Fibroblast of the aortic adventitia (primary cell): ENCODE results near the gene PIBF1. TPM values are rescaled to one million over a fixed set of nuclear protein-coding genes. Genes with fewer than 3 reads are reported as not detected.
A peak's percentile ranks its signal among the peaks of the same experiment; 100 is the strongest.

ENCODE experiments used
- DNase-seq: peaks from one replicate; pipeline ENCODE4 v3.0.0-alpha.2; 2010; ENCODE audit warnings: low read depth
- H3K4me3 ChIP-seq: 2 replicates; pipeline ENCODE4 v1.5.1; 2011; ENCODE audit warnings: low read depth, mild to moderate bottlenecking, control low read depth, low read length, moderate library complexity
- total RNA-seq: library from RNA; depleted of rRNA; stranded (reverse); fragments of >200 nt; gene quantifications from 2 replicates; pipeline ENCODE4 v1.2.3, GENCODE V29; 2012; ENCODE audit warnings: low replicate concordance
- TF ChIP-seq, protein P1 (sequence below): IDR thresholded peaks from 2 replicates; pipeline ENCODE4 v1.5.1; 2011; ENCODE audit warnings: mild to moderate bottlenecking, low read length, control low read depth, inconsistent platforms; ENCODE audit not compliant: insufficient read depth

The PIBF1 gene, protein sequence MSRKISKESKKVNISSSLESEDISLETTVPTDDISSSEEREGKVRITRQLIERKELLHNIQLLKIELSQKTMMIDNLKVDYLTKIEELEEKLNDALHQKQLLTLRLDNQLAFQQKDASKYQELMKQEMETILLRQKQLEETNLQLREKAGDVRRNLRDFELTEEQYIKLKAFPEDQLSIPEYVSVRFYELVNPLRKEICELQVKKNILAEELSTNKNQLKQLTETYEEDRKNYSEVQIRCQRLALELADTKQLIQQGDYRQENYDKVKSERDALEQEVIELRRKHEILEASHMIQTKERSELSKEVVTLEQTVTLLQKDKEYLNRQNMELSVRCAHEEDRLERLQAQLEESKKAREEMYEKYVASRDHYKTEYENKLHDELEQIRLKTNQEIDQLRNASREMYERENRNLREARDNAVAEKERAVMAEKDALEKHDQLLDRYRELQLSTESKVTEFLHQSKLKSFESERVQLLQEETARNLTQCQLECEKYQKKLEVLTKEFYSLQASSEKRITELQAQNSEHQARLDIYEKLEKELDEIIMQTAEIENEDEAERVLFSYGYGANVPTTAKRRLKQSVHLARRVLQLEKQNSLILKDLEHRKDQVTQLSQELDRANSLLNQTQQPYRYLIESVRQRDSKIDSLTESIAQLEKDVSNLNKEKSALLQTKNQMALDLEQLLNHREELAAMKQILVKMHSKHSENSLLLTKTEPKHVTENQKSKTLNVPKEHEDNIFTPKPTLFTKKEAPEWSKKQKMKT
- total RNA-seq = 22.1 and 31.6 TPM in 2 replicates

DNA sequence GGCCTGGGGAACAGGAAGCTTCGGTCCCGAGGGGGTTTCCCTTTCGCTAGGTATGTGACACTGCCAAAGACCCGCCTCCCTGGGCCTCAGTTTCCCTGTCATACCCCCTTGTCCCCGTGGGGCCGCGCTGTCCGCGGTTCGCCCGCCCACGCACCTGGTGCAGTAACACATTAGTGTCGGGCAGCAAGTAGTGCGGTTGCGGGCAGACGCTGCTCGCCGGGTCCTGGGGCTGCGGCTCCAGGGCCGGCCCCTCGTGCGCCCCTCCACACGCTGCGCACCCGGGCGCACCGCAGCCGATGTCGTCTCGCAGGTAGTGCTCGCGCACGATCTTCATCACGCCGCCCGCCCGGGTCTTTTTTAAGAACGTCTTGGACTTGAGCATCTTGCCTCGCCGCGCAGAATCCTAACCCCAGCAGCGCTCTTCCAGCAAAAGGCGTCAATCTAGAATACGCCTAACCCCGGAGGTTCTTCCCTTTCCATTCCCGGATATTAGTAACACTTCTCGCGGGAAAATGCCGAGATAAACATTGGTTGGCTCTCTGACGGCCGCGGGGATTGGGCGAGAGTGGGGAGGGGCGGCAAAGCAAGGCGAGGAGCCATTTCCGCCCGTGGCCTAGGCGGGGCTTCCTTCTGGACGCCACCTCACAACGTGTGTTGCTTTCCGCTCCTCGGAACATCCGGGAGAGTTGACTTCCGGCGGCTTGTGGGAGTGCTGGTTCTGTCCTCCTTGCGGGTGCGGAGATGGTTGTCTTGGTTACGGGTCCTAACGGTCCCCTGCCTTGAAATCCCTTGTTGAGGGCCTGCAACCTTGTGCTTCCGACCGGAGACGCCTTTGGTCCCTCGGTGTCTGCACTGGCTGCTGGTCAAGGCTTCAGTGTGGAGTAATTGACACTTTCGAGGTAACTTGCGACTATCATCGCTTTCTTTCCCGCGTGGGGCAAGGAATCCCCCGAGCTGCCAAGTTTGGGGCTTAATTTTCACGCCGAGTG is at the start of gene PIBF1, which contains the start of gene DIS3:
TSS of gene PIBF1 (plus strand) at position 683 of the 989 bp plus-strand sequence. CDS start 1,337 bp downstream, outside the sequence.
TSS of gene DIS3 (minus strand) at position 450 of the 989 bp plus-strand sequence. CDS start at position 382, 68 bp downstream.
- H3K4me3 ChIP-seq = peak within 1 kb of the TSS; percentile 76
- DNase-seq = peak; percentile 97
- TF ChIP-seq, protein P1, sequence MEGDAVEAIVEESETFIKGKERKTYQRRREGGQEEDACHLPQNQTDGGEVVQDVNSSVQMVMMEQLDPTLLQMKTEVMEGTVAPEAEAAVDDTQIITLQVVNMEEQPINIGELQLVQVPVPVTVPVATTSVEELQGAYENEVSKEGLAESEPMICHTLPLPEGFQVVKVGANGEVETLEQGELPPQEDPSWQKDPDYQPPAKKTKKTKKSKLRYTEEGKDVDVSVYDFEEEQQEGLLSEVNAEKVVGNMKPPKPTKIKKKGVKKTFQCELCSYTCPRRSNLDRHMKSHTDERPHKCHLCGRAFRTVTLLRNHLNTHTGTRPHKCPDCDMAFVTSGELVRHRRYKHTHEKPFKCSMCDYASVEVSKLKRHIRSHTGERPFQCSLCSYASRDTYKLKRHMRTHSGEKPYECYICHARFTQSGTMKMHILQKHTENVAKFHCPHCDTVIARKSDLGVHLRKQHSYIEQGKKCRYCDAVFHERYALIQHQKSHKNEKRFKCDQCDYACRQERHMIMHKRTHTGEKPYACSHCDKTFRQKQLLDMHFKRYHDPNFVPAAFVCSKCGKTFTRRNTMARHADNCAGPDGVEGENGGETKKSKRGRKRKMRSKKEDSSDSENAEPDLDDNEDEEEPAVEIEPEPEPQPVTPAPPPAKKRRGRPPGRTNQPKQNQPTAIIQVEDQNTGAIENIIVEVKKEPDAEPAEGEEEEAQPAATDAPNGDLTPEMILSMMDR = no peak

DNA sequence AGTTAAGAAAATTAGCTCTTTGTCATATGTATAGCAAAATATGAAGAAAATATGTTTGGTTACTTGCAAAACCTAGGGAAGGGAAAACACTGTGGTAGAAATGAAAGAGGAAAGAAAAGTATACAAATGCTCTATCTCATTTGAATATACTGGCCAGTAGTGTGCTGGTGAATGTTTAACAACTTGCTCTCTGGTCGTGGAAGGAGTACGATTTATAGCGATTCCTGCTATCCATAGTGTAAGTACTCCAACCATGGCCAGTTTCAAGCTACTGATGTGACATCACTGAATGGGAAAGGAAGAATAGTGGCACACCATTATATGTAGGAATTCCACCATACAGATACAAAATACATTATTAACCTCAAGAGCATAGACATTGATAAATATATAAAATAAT is 44.9 kb upstream of the PIBF1 start:
- no peak for DNase-seq
- TF ChIP-seq, protein P1 = no peak
- no peak overlapping the region for H3K4me3 ChIP-seq

DNA sequence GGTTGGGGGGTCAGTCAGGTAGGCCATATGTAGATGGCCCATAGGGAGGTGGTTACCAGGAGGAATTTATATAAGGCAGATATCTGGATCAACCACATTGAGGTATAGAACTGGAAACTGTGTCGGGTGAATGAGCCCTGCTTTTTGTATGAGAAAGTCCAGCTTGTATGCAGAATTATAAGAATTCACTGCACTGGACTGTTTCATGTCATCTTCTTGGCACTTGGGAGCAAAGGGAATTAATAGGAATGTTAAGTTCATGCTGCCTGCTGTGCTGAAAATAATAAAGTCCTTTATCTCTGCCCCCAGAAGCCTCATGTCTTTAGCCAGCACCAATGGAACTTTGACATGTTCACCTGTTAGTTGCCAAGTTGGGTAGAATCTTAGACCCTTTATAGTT is 41.9 kb upstream of the PIBF1 start:
- TF ChIP-seq, protein P1 = no peak
- H3K4me3 ChIP-seq = no peak overlapping the region

DNA sequence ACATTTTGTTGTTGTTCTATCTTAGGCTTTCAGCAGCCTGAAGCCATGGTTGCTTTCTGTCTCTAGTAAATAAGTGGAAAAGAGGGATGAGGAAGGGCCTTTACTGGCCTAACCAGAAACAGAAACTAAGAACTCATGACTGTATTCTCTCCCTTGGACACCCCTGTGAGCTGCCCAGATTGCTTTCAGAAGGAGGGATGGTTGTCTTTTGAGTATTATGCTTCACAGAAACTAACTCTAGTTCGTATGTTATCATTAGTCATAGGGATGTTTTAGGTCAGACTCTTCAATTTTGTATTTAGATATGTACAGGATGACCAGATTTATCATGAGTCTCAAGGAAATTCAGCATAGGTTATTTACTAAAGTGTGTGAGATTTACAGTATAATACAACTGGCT is 36.7 kb upstream of the PIBF1 start:
- no peak for DNase-seq
- no peak overlapping the region for H3K4me3 ChIP-seq
- TF ChIP-seq, protein P1 = no peak

More for the DNA sequence above, 41.9 kb upstream of the PIBF1 start:
- DNase-seq = no peak

DNA sequence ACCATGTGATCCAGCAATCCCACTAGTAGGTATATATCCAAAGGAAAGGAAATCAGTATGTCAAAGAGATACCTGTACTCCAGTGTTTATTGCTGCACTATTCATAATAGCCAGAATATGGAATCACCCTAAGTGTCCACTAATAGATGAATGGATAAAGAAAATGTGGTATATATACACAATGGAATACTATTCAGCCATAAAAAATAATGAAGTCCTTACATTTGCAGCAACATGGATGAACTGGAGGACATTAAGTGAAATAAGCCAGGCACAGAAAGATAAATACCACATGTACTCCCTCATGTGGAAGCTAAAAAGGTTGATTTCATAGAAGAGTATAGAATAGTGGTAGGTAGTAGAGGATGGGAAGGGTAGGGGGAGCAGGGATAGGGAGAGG is 30.7 kb upstream of the PIBF1 start:
- no peak overlapping the region for H3K4me3 ChIP-seq
- TF ChIP-seq, protein P1 = no peak
- no peak for DNase-seq

DNA sequence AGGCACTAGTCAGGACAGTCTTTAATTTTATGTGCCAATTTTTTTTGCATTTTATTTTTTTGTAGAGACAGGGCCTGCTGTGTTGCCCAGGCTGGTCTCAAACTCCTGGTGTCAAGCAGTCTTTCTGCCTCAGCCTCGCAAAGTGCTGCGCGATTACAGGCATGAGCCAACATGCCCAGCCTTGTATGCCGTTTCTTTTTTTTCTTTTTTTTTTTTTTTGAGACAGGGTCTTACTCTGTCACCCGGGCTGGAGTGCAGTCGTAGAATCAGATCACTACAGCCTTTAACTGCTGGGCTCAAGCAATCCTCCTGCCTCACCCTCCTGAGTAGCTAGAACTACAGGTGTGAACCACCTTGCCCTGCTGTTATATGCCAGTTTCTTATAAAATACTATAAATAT is 27.8 kb upstream of the PIBF1 start:
- no peak overlapping the region for H3K4me3 ChIP-seq
- TF ChIP-seq, protein P1 = no peak
- no peak for DNase-seq
